ENCODE results near the gene MOV10L1.

DNA sequence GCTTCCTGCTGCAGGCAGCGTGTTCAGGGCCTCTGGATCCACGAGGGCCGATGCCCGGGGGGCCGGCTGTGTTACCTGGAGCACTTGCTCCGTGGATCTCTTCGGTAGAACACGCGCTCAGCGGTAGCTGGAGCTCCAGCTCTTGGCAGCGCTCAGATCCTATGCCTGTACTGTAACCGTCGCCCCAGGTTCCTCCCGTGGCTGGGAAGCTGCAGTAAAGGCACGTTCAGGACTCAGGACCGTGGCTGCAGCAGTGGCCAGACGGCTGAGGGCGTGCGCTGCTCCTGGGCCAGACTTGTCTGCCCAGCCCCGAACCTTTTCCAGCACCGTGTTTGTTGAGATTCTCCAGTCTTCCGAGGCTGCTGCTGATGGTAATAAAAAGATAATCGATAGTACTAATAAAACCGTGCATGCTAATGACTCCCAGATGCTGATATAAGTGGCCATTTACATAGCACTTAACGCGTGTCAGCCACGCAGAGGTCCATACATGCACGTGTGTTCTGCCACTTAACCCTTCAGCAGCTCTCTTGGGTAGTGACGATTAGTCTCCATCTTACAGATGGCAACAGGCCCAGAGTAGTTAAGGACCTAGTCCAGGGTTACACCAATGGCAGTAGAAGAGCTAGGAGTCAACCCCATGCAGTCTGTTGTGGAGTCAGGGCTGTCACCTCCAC, 1.4 kb downstream of the MOV10L1 start:
- no peak for TF ChIP-seq YY1 (IDR thresholded peaks at IDR 0.05; ENCODE audit: low read depth)
- TF ChIP-seq RAD21 (IDR thresholded peaks at IDR 0.05; ENCODE audit: low read depth) = no peak
- TF ChIP-seq TCF12 (IDR thresholded peaks at IDR 0.05; ENCODE audit: low read depth) = no peak
